ENCODE results near the gene TTLL12.
A peak's percentile ranks its signal among the peaks of the same experiment; 100 is the strongest.

The TTLL12 gene

GRCh38 chr22:43186272-43187170 lies at the start of gene TTLL12:
TSS of gene TTLL12 (minus strand) at chr22:43187134. CDS start at chr22:43187069, 65 bp downstream.
- peak in 1 of 2 experiments; percentile 23 for DNase-seq (ENCODE audit: low read depth in 2 of 2)

DNA sequence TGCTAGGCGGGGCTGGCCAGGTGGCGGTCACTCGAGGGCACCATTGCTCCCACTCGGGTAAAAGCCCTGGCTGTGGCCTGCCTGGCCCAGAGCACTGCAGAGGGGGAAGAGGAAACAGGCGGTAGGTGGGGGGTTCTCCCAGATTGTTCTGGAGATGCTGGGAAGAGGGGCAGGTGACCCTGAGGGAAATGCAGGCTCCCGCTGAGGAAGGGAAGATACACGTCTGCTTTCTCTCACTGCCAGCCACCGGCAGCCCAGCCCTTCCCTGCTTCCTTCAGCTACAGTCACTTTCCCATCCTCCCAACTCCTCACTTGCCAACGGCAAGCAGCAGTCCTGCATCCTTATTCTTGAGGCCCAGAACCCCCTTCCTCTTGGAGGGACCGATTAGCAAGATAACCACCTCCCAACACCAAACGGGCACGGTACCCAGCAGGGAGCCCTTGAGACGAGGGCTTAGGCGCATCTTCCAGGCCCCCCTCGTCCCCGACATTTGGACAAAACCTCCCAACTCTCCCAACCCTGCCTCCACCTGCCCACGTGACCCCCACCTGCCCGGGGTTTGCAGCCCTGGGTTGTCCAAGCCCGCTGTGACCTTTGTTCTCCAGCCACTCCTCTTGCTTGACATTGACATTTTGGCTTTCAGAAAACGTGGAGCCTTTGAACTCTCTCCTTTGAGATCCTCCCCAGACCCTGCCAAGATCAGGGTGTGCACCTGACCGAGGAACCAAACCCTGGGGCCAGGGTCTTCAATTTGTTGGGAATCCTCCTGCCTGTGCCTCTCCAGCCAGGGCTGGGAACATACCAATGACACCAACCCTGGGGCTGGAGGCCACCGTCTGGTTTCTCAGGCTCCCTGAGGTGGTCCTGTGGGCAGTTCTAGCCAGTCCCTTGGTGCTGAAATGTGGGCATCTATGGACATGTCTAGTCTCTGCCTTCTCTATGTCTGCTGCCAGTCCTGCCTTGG lies 48.8 kb upstream of the TTLL12 start:
- no peak for DNase-seq (ENCODE audit: low read depth in 2 of 2)

DNA sequence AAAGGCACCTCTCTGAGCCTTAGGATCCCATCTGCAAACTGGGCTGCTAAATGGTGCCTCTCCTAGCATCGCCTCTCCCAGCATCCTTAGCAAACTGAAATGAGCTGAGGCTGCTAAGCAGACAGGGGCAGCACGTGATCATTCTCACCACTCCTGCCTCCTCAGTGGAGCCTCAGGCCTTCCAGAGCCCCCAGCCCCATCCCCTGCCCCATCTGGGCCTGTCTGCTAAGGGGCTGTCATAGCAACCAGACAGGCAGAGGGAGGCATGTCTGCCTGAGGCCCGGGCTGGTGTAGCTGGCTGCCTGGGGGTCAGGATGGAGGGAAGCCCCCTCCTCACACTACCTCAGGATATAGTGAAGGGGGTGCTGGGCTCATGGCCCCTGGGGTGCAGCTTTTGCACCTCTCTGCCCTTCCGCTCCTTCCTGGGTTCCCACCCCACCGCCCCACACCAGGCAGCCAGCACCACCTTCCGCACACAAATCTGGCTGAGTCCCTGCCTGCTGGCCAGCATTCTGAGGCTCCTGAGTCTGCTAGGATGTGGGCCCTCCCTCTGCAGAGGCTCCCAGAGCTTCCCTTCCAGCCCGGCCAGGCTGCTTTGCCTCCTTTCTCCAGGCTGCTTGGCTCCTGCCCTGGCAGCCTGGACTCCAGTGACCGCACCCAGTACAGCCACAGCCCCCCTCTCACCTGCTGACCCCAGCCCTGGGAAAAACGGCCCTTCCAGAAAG lies 47.5 kb upstream of the TTLL12 start:
- no peak for DNase-seq (ENCODE audit: low read depth in 2 of 2)

DNA sequence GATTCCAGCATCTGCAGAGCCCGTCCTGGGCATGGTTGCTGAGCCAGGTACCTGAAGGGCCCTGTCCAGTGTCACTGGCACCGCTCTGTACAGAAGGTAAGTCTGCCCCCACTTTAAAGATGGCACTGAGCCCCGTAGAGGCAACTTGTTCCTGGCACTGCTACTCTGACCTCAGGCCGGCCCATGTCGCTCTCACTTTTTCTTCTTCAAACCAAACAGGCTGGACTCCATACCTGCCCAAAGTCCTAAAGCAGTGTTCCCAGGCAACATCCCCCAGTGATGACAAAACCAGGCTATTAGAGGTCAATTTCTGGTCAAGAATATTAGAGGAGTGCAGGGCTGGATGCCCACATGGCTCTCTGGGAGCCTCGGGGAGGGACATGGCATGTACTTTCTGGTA lies 46.6 kb upstream of the TTLL12 start:
- DNase-seq (ENCODE audit: low read depth in 2 of 2), result no peak

- no peak for DNase-seq (ENCODE audit: low read depth in 2 of 2)
Observed at GRCh38 chr22:43232445-43232844, 45.5 kb upstream of the TTLL12 start.

DNA sequence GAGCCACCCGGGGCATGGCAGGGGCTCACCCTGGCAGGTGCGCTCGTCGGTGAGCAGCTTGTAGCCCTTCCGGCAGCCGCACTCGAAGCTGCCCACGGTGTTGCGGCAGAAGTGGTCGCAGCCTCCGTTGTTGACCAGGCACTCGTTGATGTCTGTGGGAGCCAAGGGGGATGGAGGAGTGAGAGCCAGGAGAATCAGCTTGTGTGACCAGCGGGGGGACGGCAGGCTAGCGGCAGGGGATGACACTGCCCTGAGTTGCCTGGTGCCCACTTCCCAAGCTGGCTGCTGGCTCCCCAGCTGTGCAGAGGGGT lies 44.7 kb upstream of the TTLL12 start:
- DNase-seq (ENCODE audit: low read depth in 2 of 2), result no peak

GRCh38 chr22:43230971-43231723 lies 44.2 kb upstream of the TTLL12 start:
- no peak for DNase-seq (ENCODE audit: low read depth in 2 of 2)

GRCh38 chr22:43230571-43230970 lies 43.6 kb upstream of the TTLL12 start:
- no peak for DNase-seq (ENCODE audit: low read depth in 2 of 2)

- no peak for DNase-seq (ENCODE audit: low read depth in 2 of 2)
Observed at GRCh38 chr22:43228863-43229262, 41.9 kb upstream of the TTLL12 start.

- no peak for DNase-seq (ENCODE audit: low read depth in 2 of 2)
Observed at GRCh38 chr22:43228330-43228729, 41.4 kb upstream of the TTLL12 start.

GRCh38 chr22:43227239-43227630 lies 40.3 kb upstream of the TTLL12 start:
- DNase-seq (ENCODE audit: low read depth in 2 of 2), result no peak

GRCh38 chr22:43226377-43227238 lies 39.7 kb upstream of the TTLL12 start:
- peak; percentile 4 to 10 for DNase-seq (ENCODE audit: low read depth in 2 of 2)

GRCh38 chr22:43225609-43226008 lies 38.7 kb upstream of the TTLL12 start:
- DNase-seq (ENCODE audit: low read depth in 2 of 2), result no peak

DNA sequence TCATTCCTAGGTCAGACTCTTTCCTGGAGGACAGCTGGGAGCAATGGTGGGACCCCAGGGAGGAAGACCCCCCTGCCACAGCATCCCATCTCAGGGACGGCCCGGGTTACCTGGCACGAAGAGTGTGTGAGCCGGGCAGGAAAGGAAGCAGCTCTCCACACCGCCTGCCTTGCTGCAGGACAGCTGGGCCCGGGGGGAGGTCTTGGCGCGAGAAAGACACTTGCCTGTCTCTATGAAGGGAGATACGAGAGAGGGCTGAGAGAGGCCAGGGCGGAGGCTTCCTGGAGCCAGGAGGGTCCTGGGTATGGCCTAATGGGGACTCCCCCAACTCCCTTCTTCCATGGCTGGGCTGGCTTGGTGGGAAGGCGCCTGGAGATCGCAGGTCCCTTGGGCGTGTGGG lies 36.1 kb upstream of the TTLL12 start:
- no peak for DNase-seq (ENCODE audit: low read depth in 2 of 2)

DNA sequence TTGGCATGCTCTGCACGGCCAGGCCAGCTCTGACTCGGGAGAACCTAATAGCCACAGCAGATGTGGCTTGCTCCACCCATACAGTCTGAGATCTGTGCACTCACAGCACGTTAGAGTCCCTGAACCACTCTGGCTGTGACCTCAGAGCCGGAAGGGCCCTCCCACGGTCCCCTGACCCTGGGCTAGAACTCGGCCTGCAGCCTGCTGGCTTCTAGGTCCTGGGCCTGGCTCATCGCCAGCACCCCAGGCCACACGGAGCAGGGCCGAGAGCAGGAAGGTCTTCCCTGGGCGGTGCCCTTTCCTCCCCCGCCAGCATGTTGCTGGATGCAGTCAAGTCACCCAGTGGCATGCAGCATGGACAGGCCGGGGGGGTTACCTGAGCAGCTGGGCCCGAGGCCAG lies 35.3 kb upstream of the TTLL12 start:
- DNase-seq (ENCODE audit: low read depth in 2 of 2), result no peak

DNA sequence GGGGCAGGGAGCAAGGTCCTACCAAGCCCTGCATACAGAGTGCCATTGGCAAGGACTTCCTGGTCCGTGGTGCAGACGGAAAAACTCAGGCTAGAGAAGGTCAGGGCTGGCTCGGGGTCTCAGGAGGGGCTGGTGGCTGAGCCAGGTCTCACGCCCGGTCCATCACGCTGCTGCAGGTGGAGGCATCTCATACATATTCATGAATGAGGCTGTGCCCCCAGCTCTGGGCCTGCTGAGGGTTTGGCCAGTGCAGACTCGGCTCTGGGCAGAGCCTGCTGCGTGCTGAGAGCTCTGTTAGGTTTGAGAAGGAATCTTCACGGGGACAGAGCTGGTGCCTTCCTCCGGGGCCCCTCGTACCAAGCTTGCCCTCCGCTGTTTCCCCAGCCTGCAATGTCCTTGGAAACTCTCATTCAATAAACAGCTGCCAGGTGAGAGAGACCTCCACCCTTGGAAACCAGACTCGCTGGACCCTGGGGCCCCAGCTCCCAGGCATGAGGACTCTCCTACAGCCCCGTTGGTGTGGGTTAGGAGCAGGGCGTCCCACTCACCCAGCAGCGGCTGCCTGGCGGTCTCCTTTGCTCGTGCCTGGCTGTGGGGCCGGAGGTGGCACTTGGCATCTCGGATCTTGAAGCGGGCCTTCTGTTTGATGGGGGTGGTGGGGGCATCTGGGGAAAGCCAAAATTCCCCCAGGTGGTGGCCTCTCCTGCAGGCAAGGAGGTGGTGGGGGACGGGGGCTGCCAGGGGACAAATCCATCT lies 33.9 kb upstream of the TTLL12 start:
- DNase-seq (ENCODE audit: low read depth in 2 of 2), result no peak

DNA sequence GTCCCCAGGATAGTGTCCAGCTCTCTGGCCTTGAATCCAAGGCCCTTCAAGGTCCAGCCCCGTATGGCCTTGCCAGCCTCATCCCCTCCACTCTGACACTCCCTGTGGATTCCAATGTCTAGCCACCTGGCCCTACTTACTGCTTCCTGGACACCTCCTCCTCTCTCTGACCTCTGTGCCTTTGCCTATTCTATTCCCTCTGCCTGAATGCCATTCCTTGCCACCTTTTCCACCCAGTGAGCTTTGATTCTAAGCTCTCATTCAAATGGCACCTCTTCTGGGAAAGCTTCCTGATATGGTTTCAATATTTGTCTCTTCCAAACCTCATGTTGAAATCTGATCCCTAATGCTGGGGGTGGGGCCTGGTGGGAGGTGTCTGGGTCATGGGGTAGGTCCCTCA lies 31.9 kb upstream of the TTLL12 start:
- no peak for DNase-seq (ENCODE audit: low read depth in 2 of 2)

- no peak for DNase-seq (ENCODE audit: low read depth in 2 of 2)
Observed at GRCh38 chr22:43217285-43218030, 30.5 kb upstream of the TTLL12 start.

- DNase-seq (ENCODE audit: low read depth in 2 of 2), result no peak
Observed at GRCh38 chr22:43216738-43217137, 29.8 kb upstream of the TTLL12 start.

Measured in fibroblast of skin of left quadriceps (primary cell).